GM21825 (cell line): ENCODE measurements around the gene TNK2.
A peak's percentile ranks its signal among the peaks of the same experiment; 100 is the strongest.
"Not testable (repeated sequence)": the region's sequence is repeated elsewhere in the genome, so short reads cannot be mapped to it uniquely, and the experiment has no call there.

Experiments used
- ATAC-seq: cut with Tn5 transposase; IDR thresholded peaks from one replicate; pipeline ENCODE4 v1.9.1; 2021; ENCODE audit warnings: mild to moderate bottlenecking, moderate library complexity; ENCODE audit not compliant: unreplicated experiment

TNK2 gene

DNA sequence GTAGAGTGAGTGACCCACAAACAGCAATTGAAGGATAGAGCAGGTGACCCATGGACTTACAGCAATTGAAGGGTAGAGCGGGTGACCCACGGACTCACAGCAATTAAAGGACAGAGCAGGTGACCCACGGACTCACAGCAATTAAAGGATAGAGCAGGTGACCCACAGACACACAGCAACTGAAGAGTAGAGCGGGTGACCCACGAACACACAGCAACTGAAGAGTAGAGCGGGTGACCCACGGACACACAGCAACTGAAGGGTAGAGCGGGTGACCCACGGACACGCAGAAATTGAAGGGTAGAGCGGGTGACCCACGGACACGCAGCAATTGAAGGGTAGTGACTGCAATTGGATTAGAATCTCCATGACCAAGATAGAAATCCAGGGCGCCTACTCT, 9.8 kb upstream of the TNK2 start:
- no peak for ATAC-seq

DNA sequence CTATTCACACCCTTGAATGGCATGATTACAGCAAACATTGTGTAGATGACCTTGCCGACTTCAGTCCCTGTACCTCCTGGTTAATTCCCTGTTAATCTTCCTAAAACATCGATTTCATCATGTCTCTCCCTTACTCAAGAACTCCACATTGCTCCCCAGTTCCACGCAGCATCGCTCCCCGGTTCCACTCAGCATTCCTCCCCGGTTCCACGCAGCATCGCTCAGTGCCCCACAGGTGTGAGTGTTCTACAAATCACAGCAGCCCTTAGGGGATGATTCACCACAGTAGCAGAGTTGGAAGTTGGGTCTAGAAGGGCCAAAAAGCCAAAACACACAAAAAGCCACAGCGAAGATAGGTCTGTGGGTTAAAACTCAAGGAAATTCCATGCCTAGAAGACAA, 8.6 kb upstream of the TNK2 start:
- ATAC-seq = no peak

DNA sequence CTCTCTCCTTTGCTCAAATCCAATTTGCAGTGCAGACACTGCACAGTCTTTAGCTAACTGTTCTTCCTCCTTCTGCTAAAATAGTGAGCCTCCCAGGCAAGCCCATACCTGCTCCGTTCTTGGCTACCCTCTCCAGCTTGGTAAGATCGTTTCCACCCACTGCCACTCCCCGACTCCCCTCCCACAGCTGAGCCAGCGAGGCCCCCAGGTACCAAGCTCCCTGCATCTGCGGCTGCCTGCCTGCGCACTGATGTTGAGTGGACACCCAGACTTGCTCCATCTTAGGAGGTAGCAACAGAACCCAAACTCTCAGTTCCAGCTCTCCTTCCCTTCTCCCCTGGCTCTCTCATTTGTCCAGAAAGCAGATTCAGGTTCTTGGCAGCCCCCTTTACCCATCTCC, 7.9 kb upstream of the TNK2 start:
- no peak for ATAC-seq

DNA sequence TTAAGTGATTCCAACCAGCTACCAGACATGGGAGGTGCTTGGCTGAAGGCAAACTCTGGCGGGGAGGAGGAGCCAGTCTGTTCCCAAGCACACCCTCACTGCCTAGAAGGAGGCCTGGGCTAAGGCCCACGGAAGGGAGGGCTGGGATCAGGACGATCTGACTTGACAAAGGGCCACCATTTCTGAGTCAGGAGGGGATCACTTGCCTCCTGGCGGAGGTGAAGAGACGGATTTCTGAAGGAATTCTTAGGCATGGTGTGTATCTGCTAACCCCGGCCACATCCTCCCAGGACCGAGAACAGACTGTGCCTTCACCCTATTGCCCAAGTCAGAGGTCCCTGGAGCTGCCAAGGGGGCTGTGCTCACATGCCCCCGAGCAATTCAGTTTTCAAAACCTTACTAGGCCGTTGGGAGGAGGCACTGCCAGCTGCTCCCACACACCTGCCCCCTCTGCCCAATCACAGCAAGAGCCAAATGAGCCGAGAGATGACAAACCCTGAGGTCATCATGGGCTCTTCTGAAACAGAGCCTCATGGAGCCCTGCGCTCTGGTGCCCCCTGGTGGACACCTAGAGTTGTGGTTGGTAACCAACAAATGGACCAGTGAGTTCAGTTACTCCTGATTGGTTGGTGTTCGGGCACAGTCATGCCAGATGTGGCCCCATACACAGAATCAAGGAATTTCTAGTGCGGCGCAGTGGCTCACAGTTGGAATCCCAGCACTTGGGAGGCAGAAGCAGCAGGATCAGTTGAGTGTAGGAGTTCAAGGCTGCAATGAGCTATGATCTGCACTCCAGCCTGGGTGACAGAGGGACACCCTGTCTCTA, 6.5 kb upstream of the TNK2 start:
- peak; percentile 87 for ATAC-seq

DNA sequence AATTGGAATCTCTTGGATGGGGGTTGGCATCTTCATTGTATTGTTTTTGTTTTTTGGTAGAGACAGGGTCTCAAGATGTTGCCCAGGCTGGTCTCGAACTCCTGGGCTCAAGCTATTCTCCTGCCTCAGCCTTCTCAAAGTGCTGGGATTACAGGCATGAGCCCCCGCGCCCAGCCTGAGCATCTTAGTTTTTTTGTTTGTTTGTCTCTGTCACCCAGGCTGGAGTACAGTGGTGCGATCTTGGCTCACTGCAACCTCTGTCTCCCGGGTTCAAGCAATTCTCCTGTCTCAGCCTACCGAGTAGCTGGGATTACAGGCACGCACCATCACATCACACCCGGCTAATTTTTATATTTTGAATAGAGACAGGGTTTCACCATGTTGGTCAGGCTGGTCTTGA, 5.8 kb upstream of the TNK2 start:
- ATAC-seq = not testable (repeated sequence)

DNA sequence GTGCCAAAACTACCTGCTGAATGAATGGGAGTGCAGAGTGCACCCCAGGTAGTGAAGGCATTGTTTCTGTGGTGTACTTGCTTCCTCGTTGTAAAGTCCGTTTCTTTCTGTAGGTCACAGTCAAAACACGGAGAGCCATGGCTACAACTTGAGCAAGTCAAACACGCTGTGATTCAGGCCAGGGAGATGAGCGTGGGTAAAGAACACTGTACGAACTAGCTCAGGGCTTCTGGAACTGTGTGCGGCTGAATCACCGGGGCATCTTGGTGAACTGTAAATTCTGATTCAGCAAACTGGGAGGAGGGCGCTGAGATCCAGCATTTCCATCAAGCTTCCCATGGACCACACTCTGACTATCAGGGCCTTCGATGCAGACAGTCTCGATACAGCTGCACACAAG, 5.0 kb upstream of the TNK2 start:
- no peak for ATAC-seq

DNA sequence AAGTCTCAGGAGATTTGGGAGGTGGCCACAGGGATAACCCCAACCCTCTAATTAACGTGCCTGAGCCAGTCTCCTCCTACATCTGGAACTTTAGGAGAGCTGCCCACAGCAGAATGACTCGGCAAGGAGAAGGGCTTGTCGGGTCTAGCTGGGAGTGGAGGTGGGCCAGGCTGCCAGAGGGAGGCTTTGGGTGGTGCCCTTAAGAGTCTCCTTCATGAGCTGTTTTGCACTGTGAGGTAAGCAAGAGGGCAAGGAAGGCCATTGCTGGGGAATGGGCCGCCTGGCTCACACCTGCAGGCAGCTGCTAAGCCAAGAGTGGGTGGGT, 3.6 kb upstream of the TNK2 start:
- no peak for ATAC-seq

DNA sequence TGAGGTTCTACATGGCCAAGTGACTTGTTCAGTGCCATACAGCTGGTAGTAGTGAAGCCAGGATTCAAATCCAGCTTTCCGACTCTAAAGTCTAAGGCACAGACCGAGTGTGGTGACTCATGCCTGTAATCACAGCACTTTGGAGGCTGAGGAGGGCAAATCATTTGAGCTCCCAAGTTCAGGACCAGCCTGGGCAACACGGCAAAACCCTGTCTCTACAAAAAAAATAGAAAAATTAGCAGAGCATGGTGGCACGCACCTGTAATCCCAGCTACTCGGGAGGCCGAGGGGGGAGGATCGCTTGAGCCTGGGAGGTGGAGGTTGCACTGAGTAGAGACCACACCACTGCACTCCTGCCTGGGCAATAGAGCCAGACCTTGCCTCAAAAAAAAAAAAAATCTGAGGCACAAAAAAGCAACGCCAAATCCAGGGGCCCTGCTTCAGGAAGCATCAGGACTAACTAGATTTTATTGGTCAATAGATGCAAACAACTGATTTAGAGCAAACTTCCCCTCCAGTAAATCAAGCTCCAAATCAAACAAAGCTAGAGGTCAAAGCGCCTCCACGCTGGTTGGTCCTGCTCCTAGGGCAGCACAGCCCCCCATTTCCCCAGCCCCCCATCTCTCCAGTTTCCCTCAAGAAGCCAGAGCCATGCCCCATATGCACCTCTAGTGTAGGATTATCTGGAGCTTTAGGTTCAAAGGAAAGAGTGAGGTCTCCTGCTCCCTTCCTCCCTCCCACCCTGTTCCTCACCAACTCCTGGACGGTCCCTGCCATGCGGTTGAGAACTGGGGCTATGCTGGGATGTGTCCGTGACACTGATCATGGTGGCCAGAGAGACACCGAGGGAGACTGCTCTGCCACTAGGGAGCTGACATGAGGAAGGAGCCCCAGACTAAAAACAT, 2.9 kb upstream of the TNK2 start:
- no peak for ATAC-seq

DNA sequence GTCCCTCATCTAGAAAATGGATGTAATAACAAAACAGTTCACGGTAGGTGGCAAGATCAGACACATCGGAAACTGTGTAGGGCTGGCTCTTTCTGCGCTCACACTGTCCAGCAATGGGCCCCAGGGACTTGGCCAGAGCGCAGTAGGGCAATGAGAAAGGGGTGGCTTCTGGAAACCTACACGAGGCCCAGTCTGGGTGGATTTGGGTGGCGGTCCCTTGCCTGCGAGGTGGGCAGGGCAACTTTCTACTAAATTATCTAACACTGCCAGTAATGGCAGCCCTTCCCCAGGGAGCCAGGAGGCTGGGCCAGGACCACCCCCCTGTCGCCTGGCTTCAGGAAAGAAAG, 2.1 kb upstream of the TNK2 start:
- ATAC-seq = no peak

DNA sequence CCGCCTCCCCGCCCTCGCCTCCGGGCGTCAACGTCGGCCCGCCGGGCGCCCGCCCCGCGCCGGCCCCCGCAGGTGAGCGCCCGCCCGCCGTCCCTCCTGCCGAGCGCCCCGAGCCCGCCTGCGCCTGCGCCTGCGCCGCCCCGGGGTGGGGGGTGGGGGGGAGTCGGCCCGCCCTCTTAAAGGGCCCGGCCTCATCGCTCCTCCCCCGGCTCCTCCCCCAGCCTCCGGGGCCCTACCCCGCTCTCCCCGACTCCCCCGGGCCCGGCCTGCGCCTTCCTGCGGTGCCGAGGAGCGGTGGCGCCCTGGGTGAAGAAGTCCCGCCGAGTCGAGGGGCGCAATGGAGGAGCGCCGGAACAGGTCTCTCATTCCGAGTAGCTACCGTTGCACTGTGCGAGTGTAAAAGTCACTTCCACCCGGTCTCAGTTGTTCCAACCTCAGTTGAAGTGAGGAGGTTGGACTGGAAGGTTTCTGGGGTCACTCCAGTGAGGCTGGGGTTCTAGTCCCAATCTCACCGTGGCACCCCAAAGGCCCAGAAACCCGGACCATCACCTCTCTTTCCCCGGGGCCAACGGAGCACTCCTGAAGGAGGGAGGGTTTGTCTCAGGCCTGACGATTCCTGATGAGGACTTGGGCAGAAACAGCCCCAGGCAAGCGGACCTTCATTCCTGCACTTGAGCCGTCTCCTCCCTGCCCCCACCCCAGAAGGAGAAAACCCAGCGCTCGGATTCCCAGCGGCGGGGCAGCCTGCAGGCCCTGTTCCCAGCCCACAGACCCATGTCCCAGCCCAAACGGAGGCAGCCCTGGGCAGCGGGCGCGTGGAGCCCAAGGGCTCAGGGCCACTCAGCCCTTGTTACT, 1.5 kb upstream of the TNK2 start:
- ATAC-seq = peak; percentile 36

DNA sequence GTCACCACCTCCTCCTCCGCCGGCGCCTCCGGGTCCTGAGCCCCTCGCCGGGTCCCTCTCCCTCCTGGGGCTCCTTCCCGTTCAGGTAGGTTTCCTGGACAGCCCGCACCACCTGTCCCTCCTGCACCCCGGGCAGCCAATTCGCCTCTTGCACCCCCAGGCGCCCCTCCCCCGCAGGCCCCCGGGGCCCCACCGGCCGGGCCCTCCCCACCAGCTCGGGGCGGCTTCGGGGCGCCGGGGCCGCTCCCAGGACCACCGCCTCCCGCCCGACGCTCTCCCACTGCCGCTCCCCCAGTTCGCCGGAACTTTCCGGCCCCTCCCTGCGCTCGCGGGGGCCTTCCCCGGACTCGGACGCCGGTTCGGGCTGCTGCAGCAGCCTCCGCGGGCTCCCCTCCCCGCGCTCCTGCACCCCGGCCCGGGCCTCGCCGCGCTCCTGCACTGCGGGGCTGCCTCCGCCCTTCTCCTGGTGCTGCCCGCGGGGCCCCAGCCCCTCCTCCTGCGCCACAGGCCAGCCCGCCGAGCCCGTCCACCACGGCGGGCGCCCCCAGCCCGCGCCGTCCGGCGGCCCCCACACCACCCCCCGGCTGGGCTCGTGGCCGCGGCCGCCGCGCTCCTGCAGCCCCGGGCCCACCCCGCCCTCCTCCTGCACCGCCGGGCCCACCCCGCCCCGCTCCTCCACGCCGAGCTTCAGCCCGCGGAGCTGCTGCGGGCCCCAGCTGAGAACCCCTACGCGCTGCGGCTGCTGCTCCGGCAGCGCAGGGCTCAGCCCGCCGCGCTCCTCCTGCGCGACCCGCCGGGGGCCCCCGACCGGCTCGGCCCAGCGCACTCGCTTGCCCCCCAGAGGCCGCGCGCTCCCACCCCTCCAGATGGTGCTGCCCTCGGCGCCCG, 587 bp upstream of the TNK2 start:
- ATAC-seq = peak; percentile 19

DNA sequence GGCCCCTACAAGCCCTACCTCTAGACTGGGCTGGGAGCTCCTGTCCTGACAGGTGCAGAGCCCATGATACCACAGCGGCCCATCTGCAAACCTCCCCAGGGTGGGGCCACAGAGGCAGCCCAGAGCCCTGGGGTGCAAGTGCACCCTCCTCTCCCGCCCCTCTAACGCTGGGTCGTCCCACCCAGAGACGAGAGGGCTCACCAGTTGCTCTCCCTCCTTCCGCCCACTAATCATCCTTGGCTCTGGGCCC, 742 bp downstream of the TNK2 start:
- no peak for ATAC-seq

DNA sequence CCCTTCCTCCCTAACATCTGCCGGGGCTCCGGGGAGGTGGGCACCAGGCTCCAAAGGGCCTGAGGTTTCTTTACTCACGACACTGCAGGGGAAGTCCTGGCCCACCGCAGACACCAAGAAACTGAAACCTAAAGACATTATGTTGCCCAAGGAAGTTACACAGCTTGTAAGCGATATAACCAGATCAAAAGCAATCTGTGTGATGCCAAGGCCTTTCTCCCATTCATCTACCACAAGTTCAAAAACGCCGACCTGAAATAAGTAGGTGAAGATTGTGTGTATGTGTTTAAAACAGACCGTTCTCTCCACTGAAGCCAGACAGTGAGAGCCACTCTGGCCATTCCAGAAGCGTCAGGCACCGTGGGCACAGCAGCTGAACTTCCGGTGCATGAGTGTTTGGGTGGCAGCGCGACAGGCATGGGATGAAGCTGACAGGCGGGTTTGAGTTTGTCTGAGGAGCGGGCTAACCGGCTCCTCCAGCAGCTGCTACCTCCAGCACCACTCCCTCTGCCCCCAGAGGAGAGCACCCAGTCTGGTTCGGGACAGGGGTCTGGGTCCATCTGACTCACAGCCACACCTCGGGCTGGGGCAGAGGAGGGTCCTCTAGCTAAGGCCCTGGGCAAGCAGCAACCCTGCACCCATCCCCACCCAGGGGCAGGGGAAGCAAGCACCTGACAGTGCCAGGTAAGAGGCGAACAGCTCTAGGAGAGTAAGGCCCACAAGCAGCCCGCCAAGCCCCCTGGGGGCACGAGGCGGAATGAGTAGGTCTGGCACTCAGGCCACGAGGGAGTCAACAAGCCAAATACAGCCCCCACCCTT, 1.3 kb downstream of the TNK2 start:
- no peak for ATAC-seq

DNA sequence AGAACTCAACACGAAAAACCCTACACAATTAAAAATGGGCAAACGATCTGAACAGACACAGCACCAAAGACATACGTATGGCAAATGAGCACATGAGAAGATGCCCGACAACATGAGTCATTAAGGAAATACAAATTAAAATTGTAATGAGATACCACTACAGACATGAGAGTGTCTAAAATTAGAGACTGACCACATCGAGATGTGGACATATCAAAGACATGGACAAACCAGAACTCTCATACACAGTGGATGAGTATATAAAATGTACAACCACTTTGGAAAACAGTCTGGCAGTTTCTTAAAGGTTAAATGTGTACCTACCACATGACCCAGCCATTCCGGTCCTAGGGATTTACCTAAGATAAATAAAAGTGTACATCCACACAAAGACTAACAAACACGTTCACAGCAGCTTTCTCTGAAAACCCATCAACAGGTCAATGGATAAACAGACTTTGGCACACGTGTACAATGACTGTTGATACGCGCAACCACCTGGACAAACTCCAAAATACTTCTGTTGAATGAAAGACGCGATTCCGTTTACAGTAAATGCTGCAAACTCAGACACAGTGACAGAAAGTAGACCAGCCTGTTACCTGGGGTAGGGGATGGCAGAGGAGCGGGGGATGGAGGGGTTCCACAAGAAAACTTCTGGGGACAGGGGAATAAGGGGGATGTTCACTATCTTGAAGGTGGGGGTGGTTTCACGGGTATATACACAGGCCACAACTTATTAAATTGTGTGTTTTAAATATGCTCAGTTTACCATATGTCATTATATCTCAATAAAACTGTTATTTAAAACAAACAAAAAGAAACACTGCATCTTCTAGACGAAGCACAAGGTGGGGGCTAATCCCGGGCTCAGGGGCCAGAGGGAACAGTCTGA, 2.1 kb downstream of the TNK2 start:
- ATAC-seq = no peak

DNA sequence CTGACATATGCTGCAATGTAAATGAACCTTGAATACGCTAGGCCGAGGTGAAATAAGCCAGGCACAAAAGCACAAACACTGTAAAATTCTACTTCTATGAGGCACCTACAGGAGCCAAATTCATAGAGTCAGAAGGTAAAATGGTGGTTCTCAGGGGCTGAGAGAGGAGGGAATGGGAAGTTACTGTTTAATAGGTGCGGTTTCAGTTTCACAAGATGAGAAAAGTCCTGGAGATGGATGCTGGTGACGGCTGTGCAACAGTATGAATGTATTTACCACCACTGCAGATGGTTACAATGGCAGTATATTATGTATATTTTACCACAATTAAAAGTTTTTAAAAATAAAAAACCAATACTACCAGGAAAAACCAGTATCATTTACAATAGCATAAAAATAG, 4.0 kb downstream of the TNK2 start:
- ATAC-seq = no peak

DNA sequence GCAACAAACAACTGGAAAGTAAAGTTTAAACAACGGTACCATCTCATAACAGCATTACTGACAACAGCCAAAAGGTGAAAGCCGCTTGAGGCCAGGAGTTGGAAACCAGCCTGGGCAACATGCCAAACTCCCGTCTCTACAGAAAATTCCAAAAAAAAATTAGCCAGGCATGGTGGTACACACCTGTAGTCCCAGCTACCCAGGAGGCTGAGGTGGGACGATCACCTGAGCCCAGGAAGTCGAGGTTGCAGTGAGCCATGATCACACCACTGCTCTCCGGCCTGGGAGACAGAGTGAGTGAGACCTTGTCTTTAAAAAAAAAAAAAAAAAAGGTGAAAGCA, 4.4 kb downstream of the TNK2 start:
- no peak for ATAC-seq

DNA sequence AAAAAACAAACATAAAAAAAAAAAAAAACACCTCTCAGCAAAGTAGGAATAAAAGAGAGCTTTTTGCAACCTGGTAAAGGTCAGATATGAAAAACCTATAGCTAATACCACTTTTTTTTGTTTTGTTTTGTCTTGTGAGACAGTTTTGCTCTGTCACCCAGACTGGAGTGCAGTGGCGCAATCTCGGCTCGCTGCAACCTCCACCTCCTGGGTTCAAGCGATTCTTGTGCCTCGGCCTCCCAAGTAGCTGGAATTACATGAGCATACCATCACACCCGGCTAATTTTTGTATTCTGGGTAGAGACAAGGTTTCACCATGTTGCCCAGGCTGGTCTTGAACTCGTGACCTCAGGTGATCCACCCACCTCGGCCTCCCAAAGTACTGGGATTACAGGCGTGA, 5.7 kb downstream of the TNK2 start:
- not testable (repeated sequence) for ATAC-seq

DNA sequence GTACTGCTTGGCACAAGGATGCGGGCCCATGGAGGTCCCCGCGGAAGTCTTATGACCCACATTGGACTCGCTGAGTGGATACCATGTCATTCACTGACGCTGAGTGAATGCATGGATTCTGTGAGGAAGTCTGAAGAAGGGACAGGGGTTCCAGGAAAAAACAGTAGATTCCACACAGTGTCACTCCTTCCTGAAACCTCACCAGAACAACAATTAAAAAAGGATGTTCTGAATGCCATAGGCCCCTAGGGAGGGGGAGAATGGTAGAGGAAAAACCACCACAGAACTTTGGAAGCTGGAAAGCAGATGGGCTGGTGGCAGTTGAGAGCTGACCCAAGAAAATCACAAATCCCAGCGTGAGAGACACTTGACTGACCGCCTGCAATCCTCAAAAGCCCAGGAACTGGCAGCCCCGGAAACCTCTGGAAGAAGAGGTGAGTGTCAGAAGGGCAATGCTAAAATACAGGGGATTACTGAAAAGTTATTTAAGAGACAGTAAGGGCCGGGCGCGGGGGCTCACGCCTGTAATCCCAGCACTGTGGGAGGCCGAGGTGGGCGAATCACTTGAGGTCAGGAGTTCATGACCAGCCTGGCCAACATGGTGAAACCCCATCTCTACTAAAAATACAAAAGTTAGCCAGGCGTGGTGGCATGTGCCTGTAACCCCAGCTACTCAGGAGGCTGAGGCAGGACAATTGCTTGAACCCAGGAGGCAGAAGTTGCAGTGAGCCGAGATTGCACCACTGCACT, 6.3 kb downstream of the TNK2 start:
- ATAC-seq = not testable (repeated sequence)
